WERI-Rb-1 (cell line): ENCODE data around the gene SNX5.

ENCODE experiments used
- DNase-seq: peaks from one replicate; pipeline ENCODE4 v3.0.0-alpha.2; 2020
- H3K27ac ChIP-seq: fragments of 250-450 bp; sonication (Bioruptor Pico); 2 replicates; pipeline ENCODE4 v1.5.1; 2020; ENCODE audit warnings: mild to moderate bottlenecking, moderate library complexity
- H3K27me3 ChIP-seq: fragments of 250-450 bp; sonication (Bioruptor Pico); 2 replicates; pipeline ENCODE4 v1.5.1; 2021; ENCODE audit warnings: mild to moderate bottlenecking, low read depth, moderate library complexity; ENCODE audit not compliant: insufficient read depth, severe bottlenecking
- H3K36me3 ChIP-seq: fragments of 250-450 bp; sonication (Bioruptor Pico); 2 replicates; pipeline ENCODE4 v1.5.1; 2020; ENCODE audit warnings: mild to moderate bottlenecking, moderate library complexity
- H3K4me3 ChIP-seq: 2 replicates; pipeline ENCODE4 v1.5.1; 2011; ENCODE audit warnings: low read depth, mild to moderate bottlenecking, control low read depth, low read length
- H3K9me3 ChIP-seq: fragments of 250-450 bp; sonication (Bioruptor Pico); 2 replicates; pipeline ENCODE4 v1.5.1; 2021; ENCODE audit warnings: mild to moderate bottlenecking, moderate library complexity; ENCODE audit not compliant: severe bottlenecking
- TF ChIP-seq, protein P1 (sequence below): IDR thresholded peaks from 2 replicates; pipeline ENCODE4 v1.5.1; 2011; ENCODE audit warnings: low read depth, mild to moderate bottlenecking, control low read depth, inconsistent platforms, low read length

The SNX5 gene

DNA sequence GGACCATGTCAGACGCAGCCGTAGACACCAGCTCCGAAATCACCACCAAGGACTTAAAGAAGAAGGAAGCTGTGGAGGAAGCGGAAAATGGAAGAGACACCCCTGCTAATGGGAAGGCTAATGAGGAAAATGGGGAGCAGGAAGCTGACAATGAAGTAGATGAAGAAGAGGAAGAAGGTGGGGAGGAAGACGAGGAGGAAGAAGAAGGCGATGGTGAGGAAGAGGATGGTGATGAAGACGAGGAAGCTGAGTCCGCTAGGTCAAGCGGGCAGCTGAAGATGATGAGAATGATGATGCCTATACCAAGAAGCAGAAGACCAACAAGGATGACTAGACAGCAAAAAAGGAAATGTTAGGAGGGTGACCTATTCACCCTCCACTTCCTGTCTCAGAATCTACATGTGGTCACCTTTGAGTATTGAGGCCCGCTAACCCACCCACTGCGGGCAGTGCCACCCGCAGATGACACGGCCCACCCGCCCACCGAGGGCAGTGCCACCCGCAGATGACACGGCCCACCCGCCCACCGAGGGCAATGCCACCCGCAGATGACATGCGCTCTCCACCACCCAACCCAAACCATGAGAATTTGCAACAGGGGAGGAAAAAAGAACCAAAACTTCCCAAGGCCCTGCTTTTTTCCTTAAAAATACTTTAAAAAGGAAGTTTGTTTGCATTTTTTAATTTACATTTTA, 43.5 kb upstream of the SNX5 start:
- Histone ChIP-seq H3K36me3 (no peaks in the 10 kb centered on the region), H3K4me3 (no peak overlapping the region), H3K27ac (no peak overlapping the region), H3K27me3 (no peaks in the 10 kb centered on the region), H3K9me3 (no peaks in the 10 kb centered on the region)
- no peak for DNase-seq
- TF ChIP-seq, protein P1, sequence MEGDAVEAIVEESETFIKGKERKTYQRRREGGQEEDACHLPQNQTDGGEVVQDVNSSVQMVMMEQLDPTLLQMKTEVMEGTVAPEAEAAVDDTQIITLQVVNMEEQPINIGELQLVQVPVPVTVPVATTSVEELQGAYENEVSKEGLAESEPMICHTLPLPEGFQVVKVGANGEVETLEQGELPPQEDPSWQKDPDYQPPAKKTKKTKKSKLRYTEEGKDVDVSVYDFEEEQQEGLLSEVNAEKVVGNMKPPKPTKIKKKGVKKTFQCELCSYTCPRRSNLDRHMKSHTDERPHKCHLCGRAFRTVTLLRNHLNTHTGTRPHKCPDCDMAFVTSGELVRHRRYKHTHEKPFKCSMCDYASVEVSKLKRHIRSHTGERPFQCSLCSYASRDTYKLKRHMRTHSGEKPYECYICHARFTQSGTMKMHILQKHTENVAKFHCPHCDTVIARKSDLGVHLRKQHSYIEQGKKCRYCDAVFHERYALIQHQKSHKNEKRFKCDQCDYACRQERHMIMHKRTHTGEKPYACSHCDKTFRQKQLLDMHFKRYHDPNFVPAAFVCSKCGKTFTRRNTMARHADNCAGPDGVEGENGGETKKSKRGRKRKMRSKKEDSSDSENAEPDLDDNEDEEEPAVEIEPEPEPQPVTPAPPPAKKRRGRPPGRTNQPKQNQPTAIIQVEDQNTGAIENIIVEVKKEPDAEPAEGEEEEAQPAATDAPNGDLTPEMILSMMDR, result no peak

DNA sequence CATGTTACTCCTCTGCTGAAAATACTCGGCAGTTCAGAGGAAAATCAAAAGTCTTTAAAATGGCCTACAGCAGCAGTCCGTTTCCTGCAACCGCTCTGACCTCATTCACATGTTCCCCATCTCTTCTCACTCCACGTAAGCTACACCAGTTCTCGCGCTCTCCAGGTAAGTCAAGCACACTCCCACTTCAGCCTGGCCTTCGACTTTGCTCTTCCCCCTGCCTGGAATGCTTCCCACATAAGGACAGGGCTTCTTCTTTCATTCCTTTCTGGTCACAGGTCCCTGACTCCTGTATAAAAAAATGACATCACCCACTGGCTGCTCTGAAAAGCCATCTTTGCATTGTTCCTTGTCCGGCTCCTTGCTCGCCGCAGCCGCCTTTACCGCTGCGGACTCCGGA, 42.9 kb upstream of the SNX5 start:
- H3K36me3 ChIP-seq, result no peaks in the 10 kb centered on the region
- no peak overlapping the region for H3K4me3 ChIP-seq
- H3K27ac ChIP-seq, result no peak overlapping the region
- DNase-seq, result no peak
- TF ChIP-seq, protein P1, result no peak
- H3K27me3 ChIP-seq, result no peaks in the 10 kb centered on the region
- H3K9me3 ChIP-seq, result no peaks in the 10 kb centered on the region

DNA sequence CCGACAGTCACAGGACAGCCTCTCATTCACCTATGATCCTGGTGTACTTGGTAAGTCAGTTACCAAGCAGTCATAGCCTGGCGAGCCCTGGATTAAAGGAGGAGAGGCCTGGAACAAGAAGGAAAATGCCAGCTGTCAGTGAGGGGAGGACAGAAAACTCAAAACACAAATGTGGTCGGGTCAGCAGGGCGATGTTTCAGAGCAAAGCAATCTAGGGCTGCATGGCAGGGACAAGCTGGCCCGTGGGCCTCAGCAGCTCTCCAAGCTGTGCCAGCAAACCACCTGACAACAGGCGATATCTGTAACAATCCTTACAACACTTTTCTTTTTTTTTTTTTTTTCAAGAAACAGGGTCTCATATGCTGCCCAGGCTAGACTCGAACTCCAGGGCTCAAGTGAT, 40.5 kb upstream of the SNX5 start:
- Histone ChIP-seq H3K9me3 (no peaks in the 10 kb centered on the region), H3K27me3 (no peaks in the 10 kb centered on the region), H3K36me3 (no peaks in the 10 kb centered on the region), H3K27ac (peak overlapping the region; percentile 63), H3K4me3 (no peak overlapping the region)
- no peak for DNase-seq
- TF ChIP-seq, protein P1, result no peak

DNA sequence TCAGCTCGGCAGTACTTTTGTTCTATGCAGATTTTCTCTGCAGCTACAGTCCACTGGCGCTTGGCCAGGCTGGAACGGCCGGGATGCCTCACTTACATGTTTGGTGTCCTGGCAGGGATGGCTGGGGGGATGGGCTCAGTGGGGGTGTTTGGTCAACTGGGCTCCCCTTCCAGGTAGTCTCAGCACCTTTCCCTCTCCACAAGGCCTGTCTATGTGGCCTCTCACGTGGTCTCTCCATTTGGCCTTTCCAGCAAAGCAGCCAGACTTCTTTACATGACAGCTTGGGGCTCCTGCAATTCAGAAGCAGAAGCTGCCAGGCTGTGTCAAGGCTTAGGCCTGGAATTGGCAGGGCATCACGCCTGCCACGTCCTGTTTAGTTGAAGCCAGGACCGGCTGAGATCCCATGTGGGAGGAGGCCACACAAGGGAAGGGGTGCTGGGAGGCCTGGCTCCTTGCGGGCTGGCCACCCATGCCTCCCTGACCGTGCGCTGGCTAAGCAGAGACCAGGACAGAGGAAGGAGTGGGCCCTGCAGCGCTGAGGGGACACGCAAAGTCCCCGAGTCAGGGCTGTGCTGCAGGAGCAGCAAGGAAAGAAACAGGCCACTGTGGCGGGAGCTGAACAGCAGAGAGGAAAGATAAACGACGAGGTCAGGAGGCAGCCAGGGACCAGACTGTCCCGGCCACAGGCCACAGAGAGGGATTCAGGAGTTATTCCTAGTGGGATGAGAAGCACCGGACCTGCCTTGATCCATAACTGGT, 39.1 kb upstream of the SNX5 start:
- TF ChIP-seq, protein P1, result no peak
- no peak for DNase-seq
- Histone ChIP-seq H3K27me3 (no peaks in the 10 kb centered on the region), H3K27ac (no peak overlapping the region), H3K36me3 (no peaks in the 10 kb centered on the region), H3K9me3 (no peaks in the 10 kb centered on the region), H3K4me3 (no peak overlapping the region)

DNA sequence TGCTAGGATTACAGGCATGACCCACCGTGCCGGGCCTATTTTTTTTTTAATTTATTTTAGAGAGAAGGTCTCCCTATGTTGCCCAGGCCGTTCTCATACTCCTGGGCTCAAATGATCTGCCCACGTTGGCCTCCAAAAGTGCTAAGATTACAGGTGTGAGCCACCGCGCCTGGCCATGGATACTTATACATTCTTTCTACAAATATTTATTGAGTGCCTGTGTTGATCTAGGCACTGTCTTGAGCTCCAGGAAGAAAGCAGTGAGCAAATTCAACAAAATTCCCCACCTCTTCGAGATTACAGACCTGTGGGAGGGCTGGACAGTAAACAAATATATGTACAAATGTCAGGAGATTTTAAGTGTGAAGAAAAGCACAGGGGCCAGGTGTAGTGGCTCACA, 38.1 kb upstream of the SNX5 start:
- Histone ChIP-seq H3K27me3 (no peaks in the 10 kb centered on the region), H3K27ac (no peak overlapping the region), H3K36me3 (no peaks in the 10 kb centered on the region), H3K9me3 (no peaks in the 10 kb centered on the region), H3K4me3 (no peak overlapping the region)
- no peak for DNase-seq
- TF ChIP-seq, protein P1, result no peak

DNA sequence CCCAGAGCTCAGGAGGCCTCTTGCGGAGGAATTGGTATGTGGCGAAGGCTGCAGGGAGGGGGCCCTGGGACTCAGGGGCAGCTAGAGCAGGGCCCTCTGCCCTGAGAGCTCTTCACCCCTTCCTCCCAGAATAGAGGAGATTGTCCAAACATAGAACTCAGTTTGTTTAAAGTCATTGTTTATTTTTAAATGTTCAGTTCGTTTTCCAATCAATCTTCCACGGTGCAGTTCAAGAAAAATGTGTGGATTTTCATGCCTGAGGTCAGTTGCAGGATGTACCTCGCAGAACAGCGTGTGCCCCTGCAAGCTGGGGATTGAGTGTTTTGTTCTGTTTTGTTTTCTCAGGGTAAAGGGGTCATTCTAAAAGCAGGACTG, 37.4 kb upstream of the SNX5 start:
- Histone ChIP-seq H3K36me3 (no peaks in the 10 kb centered on the region), H3K9me3 (no peaks in the 10 kb centered on the region), H3K27me3 (no peaks in the 10 kb centered on the region), H3K27ac (no peak overlapping the region), H3K4me3 (no peak overlapping the region)
- DNase-seq, result no peak
- TF ChIP-seq, protein P1, result no peak
